HG03432 (cell line): Measurements from ENCODE around the gene SNX25.

Source experiments
- ATAC-seq: cut with Tn5 transposase; IDR thresholded peaks from one replicate; pipeline ENCODE4 v1.9.1; 2021; ENCODE audit warnings: mild to moderate bottlenecking, moderate library complexity; ENCODE audit not compliant: unreplicated experiment

Gene SNX25

GRCh38 chr4:185259719-185260118 is 50.3 kb downstream of the SNX25 start:
- no peak for ATAC-seq

- ATAC-seq, result no peak
Observed at GRCh38 chr4:185261946-185262345, 52.5 kb downstream of the SNX25 start.

- peak; percentile 58 for ATAC-seq
Observed at GRCh38 chr4:185263419-185263818, 54.0 kb downstream of the SNX25 start.

GRCh38 chr4:185265942-185266341 is 56.5 kb downstream of the SNX25 start:
- peak; percentile 95 for ATAC-seq

- ATAC-seq, result no peak
Observed at GRCh38 chr4:185269286-185269685, 59.9 kb downstream of the SNX25 start.

DNA sequence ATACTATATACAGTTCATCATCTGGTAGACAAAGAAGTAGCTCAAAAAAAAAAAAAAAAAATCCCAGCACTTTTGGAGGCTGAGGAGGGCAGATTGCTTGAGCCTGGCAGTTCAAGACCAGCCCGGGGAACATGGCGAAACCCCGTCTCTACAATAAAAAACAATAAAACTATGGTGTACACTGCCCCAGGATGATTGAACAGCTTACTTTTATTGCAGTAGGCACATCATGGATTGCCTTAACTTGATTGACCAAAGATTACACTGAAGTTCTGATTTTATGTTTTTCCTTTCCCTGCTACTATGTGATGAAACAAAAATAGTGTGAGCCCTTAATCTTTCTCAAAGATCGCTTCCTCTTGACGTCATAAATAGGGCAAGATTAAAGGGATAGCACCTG is 60.6 kb downstream of the SNX25 start:
- no peak for ATAC-seq

- no peak for ATAC-seq
Observed at GRCh38 chr4:185270885-185271284, 61.5 kb downstream of the SNX25 start.

DNA sequence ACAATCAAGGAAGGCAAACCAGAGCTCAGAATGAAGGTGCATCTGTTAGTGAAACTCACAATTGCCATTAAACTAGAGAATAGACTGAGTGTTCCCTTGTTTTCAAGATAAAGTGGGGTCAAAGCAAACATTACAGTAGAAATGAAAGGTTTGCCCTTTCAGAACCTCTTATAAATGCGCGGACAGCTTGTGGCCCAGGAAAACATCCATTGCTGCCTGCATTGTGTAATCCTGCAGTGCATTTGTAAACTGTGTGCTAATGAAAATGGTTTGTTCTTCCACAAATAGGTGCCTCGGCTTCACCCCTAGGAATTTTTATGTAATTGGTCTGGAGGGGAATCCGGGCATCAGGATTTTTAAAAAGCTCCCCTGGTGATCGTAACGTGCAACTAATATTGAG is 62.8 kb downstream of the SNX25 start:
- ATAC-seq, result no peak

DNA sequence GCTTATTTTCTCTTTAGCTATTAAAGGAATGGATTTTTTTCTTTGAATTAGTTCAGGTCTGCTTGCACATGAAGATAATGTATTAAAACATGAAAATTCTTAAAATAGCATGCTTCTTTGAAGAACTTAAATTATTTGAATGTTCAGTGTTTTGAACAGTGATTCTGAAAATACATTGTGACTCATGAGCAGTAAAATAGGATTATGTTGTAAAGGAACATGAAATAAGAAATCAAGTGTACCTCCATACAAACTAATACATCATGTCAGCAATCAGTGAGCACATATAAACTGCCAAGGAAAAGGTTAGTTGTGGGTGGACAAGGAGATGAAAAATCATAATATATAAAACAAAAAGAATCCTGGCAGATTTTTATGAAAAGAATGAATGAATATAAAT is 66.1 kb downstream of the SNX25 start:
- ATAC-seq, result no peak

- ATAC-seq, result no peak
Observed at GRCh38 chr4:185276036-185276435, 66.6 kb downstream of the SNX25 start.

DNA sequence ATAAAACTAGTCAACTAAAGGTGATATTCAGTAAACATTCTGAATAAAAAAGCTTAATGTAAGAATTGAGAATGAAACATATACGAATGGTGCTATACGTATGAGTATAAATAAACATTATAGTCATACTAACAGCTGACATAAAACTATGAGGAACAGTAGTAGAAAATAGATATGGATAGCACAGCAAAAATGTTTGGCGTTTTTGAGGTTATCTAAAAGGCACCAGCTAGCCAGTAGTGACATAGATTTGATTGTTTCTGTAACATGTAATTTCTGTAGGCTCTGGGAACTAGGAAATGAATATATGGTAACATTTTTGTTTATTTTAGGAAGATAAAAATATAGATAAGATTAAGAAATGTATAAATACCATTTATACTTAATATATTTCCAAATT is 69.3 kb downstream of the SNX25 start:
- no peak for ATAC-seq

DNA sequence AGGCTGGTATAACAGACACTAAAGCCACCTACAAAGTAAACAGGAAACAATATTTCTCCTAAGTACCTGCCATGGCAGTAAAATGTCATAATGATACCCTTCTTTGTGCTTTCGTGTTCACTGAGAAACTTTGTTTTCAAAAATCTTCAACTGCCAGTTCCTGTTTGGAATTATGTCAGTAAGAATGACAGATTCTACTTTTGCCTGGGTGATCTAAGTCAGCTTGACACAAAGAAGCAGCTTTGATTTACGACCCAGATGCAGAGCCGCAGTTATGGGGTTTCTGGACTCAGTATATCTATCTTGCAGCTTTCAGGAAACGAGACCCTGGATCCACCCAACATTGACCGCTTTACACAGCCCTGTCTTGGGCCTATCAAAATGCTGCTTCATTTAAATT is 71.2 kb downstream of the SNX25 start:
- peak; percentile 54 for ATAC-seq

GRCh38 chr4:185282968-185283367 is 73.6 kb downstream of the SNX25 start:
- no peak for ATAC-seq

- no peak for ATAC-seq
Observed at GRCh38 chr4:185283723-185284122, 74.3 kb downstream of the SNX25 start.

GRCh38 chr4:185285632-185286393 is 76.4 kb downstream of the SNX25 start:
- no peak for ATAC-seq

- ATAC-seq, result no peak
Observed at GRCh38 chr4:185286571-185286970, 77.2 kb downstream of the SNX25 start.

DNA sequence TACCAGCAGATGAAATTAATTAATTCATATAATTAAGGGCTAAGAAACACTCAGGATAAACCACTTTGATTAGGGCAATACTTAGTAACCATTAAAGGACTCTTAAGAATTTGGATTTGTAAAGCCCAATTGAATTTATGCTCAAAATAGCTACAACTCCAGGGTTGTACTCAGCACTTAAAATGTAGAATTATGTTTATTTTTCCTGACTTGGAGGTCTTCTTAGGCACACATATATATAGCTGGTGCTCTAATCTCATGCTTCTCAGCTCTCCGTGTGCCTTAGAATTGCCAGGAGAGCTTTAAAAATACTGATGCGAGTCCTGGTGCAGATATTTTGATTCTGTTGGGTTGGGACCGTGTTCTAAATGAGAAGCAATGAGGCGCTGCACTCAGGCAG is 77.6 kb downstream of the SNX25 start:
- no peak for ATAC-seq

- ATAC-seq, result no peak
Observed at GRCh38 chr4:185290018-185290607, 80.7 kb downstream of the SNX25 start.

GRCh38 chr4:185290656-185291055 is 81.3 kb downstream of the SNX25 start:
- ATAC-seq, result no peak

- ATAC-seq, result no peak
Observed at GRCh38 chr4:185293202-185293601, 83.8 kb downstream of the SNX25 start.

DNA sequence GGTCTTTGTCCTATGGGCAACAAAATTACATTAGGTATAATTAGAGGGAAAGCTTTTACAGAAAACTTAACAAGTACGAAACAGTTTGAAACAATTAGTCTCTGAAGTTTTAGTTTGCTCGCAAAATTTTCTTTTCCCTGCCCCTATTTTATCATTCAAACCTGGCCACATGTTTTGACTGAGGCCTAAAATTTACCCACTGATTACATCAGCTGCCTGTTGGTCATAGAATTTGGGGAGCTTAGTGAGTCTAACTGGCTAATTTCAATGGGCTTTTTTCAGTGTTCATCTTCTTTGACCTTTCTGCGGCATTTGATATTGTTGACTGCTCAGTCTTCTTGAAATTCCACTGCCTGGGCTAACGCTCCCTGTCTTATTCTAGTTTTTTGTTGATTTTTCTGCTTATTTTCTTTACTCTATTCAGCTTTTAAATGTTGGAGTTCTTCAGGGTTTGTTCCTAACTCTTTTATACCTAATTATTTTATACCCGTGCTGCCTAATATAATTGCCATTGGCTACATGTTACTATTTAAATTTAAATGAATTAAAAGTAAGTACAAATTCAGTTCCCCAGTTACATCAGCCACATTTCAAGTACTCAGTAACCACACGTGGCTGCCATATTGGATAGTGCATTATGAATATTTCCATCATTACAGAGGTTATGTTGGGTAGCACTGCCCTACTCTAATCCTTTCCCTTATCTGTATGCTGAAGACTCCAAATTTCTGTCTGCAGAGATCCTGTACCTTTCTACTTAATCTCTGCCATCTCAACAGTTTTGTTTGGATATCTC is 87.5 kb downstream of the SNX25 start:
- ATAC-seq, result no peak
